Measurements from ENCODE around the gene AGPAT3. TPM values are rescaled to one million over a fixed set of nuclear protein-coding genes. Genes with fewer than 3 reads are reported as not detected.

AGPAT3 gene
- total RNA-seq, 1 donor from 2014 or later = 57.7 TPM

DNA sequence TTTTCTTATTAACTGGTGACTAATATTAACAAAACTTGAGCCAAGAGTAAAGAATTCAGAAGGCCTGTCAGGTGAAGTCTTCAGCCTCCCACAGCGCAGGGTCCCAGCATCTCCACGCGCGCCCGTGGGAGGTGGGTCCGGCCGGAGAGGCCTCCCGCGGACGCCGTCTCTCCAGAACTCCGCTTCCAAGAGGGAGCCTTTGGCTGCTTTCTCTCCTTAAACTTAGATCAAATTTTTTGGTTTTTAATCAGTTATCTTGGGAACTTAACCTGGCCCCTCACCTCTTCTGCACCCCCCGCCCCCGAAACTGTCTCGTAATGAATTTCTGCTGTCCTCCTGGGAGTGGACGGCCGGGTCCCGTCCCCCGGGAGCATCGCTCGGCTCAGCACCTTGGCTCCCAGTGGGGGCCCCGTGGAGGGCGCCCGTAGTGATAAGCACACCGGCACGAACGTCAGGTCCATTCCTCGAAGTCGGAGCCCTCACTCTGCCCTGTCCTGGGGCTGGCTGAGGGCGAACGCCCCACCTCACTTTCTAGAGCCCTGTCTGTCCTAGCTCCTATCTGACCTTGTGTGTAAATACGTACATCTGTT, 117.6 kb downstream of the AGPAT3 start:
- CTCF ChIA-PET = no interaction called here
- POLR2A ChIA-PET = no interaction called here
- Mint-ChIP-seq H3K4me3 (no peak overlapping the region), H3K27ac (no peak overlapping the region), H3K36me3 (ENCODE audit: low read depth) (peaks cover 28% of the 10 kb centered on the region), H3K9me3 (no peaks in the 10 kb centered on the region), H3K4me1 (peaks cover 9% of the 10 kb centered on the region), H3K27me3 (no peaks in the 10 kb centered on the region)
- intact Hi-C loops (cut with micrococcal nuclease) = no loop called here
- ATAC-seq (ENCODE audit: low read depth) (no peak), DNase-seq (no peak)
- TF ChIP-seq, protein P1, sequence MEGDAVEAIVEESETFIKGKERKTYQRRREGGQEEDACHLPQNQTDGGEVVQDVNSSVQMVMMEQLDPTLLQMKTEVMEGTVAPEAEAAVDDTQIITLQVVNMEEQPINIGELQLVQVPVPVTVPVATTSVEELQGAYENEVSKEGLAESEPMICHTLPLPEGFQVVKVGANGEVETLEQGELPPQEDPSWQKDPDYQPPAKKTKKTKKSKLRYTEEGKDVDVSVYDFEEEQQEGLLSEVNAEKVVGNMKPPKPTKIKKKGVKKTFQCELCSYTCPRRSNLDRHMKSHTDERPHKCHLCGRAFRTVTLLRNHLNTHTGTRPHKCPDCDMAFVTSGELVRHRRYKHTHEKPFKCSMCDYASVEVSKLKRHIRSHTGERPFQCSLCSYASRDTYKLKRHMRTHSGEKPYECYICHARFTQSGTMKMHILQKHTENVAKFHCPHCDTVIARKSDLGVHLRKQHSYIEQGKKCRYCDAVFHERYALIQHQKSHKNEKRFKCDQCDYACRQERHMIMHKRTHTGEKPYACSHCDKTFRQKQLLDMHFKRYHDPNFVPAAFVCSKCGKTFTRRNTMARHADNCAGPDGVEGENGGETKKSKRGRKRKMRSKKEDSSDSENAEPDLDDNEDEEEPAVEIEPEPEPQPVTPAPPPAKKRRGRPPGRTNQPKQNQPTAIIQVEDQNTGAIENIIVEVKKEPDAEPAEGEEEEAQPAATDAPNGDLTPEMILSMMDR (IDR thresholded peaks at IDR 0.05) = no peak

DNA sequence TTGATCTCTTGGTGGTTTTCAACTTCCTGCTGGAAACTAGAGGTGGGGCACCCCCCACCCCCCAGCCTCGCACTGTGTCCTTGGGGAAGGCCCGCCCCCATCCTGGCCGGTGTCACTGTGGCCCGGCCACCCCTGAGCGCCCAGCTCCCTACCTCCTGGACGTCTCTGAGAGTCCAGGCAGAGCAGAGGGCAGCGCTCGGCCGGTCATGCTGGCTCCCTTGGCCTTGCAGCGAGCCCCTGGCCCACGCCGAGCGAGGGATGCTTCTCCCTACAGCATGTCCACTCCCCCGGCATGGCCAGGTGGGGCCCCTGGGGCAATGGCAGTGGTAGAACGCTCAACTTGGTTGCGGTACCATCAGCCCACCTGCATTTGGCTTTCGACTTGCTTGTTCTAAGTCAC, 118.4 kb downstream of the AGPAT3 start:
- ChIA-PET POLR2A (no interaction called here), CTCF (no interaction called here)
- peaks cover 9% of the 10 kb centered on the region for H3K4me1 Mint-ChIP-seq
- ATAC-seq (ENCODE audit: low read depth) = no peak
- H3K9me3 Mint-ChIP-seq = no peaks in the 10 kb centered on the region
- no peaks in the 10 kb centered on the region for H3K27me3 Mint-ChIP-seq
- TF ChIP-seq, protein P1 (IDR thresholded peaks at IDR 0.05) = no peak
- no peak for DNase-seq
- H3K36me3 Mint-ChIP-seq (ENCODE audit: low read depth) = peaks cover 28% of the 10 kb centered on the region
- intact Hi-C loops (cut with micrococcal nuclease) = no loop called here
- no peak overlapping the region for H3K27ac Mint-ChIP-seq
- H3K4me3 Mint-ChIP-seq = no peak overlapping the region

DNA sequence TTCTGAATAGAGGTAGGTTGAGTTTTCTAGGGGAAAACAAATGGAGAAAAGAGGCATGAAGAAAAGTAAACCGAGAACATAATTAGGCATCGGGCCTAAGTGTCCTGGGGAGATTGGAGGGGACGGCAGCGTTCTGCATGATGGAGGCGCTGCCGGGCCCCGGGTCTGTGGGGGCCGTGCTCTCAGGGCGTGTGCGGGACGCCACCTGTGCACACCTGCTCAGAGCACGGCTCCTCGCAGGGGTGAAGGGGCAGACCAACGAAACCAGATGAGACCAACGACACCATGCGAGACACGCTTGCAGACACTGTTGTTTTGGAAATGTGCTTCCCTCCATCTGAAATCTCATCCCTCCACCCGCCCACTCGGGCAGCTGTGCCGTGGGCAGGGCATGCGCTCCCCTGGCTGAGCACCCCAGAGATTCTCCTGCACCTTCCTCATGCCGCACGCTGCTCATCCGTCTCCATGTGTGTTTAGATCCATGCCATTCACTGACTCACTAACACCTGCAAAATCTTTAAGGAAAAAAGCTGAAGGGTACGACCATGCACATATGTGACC, 118.9 kb downstream of the AGPAT3 start:
- intact Hi-C loops (cut with micrococcal nuclease) = no loop called here
- ATAC-seq (ENCODE audit: low read depth) = no peak
- no peak overlapping the region for H3K27ac Mint-ChIP-seq
- ChIA-PET CTCF (no interaction called here), POLR2A (no interaction called here)
- no peaks in the 10 kb centered on the region for H3K9me3 Mint-ChIP-seq
- peaks cover 23% of the 10 kb centered on the region for H3K36me3 Mint-ChIP-seq (ENCODE audit: low read depth)
- TF ChIP-seq, protein P1 (IDR thresholded peaks at IDR 0.05) = no peak
- H3K4me1 Mint-ChIP-seq = peaks cover 9% of the 10 kb centered on the region
- no peaks in the 10 kb centered on the region for H3K27me3 Mint-ChIP-seq
- H3K4me3 Mint-ChIP-seq = no peak overlapping the region
- no peak for DNase-seq

DNA sequence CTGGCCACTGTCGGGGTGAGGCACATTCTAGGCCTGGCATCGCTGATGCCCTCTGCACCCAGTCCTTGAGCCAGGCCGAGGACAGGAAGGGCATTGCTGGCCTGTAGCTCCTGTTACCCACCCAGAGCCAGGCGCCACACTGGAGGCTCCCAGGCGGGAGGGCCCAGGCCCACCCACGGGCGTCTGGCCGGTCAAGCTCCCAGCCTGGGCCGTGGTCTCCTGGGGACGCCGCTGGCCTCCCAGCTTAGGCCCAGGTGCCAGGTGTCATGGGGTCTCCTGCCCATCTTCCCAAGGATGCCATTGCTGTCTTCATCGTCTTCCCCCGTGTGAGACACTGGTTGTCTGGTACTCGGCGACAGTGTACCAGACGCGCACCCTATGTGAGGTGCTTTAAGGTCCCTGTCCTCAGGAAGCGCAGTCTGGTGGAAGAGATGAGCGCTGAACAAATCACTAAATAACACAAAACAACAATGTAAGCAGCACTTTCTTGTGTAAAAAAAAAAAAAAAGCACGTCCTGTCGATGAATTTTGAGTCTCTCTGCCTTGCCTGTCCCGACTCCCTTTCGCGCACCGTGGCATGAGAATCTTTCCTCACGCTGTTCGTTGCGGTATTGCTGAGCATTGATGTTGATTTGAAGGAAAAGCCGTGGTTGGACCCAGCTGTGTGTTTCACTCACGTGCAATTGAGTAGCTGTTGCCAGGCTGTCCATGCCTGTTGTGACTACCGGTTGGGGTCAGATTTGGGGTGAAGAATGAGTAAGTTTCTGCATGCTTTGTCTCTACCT, 120.1 kb downstream of the AGPAT3 start:
- CTCF ChIA-PET = no interaction called here
- intact Hi-C loops (cut with micrococcal nuclease) = no loop called here
- ATAC-seq (ENCODE audit: low read depth) = no peak
- POLR2A ChIA-PET = no interaction called here
- Mint-ChIP-seq H3K36me3 (ENCODE audit: low read depth) (peaks cover 20% of the 10 kb centered on the region), H3K27me3 (no peaks in the 10 kb centered on the region), H3K4me1 (peaks cover 9% of the 10 kb centered on the region), H3K9me3 (no peaks in the 10 kb centered on the region), H3K27ac (no peak overlapping the region), H3K4me3 (no peak overlapping the region)
- TF ChIP-seq, protein P1 (IDR thresholded peaks at IDR 0.05) = no peak
- no peak for DNase-seq

DNA sequence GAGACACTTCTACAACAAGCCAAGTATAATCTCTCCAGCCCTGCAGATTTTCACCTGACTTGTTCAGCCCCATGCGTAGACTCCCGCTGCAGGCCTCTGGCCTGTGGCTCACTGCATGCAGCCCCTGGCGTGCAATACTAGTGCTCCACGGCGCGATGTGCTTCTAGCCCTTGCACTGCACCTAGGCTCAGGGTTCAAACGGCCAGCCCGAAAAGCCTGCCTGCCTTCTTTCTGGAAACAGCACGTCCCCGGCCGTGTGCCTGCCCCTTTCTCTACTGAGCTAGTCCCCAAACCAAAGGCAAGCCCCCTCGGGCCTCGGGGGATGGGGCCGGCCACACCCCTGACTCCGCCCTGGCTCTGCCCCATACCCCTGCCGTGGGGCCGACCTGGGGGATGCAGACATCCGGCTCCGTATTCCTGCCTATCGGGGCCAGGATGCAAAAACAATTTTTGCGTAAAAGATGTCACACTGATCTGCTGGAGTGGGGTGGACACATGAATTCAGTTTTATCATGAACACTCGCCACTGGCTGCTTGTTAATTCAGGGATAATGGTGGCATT, 120.7 kb downstream of the AGPAT3 start:
- Mint-ChIP-seq H3K27me3 (no peaks in the 10 kb centered on the region), H3K36me3 (ENCODE audit: low read depth) (peaks cover 20% of the 10 kb centered on the region), H3K4me1 (peaks cover 9% of the 10 kb centered on the region), H3K4me3 (no peak overlapping the region), H3K9me3 (no peaks in the 10 kb centered on the region), H3K27ac (no peak overlapping the region)
- TF ChIP-seq, protein P1 (IDR thresholded peaks at IDR 0.05) = no peak
- intact Hi-C loops (cut with micrococcal nuclease) = no loop called here
- ChIA-PET POLR2A (no interaction called here), CTCF (interaction anchor here (1.5 kb wide), 1 partner anchor 10 kb away, joined by 3 read pairs; no protein-coding TSS in a partner anchor)
- ATAC-seq (ENCODE audit: low read depth) (no peak), DNase-seq (no peak)

All from activated B cell treated with CpG ODN at 0.5 μM for 24 hours (primary cell).